Measurements from ENCODE around the gene CSF1R.
"Not testable (repeated sequence)": the region's sequence is repeated elsewhere in the genome, so short reads cannot be mapped to it uniquely, and the experiment has no call there.

GRCh38 chr5:150084754-150085153 is 1.6 kb downstream of the CSF1R start:
- TF ChIP-seq, protein P1, sequence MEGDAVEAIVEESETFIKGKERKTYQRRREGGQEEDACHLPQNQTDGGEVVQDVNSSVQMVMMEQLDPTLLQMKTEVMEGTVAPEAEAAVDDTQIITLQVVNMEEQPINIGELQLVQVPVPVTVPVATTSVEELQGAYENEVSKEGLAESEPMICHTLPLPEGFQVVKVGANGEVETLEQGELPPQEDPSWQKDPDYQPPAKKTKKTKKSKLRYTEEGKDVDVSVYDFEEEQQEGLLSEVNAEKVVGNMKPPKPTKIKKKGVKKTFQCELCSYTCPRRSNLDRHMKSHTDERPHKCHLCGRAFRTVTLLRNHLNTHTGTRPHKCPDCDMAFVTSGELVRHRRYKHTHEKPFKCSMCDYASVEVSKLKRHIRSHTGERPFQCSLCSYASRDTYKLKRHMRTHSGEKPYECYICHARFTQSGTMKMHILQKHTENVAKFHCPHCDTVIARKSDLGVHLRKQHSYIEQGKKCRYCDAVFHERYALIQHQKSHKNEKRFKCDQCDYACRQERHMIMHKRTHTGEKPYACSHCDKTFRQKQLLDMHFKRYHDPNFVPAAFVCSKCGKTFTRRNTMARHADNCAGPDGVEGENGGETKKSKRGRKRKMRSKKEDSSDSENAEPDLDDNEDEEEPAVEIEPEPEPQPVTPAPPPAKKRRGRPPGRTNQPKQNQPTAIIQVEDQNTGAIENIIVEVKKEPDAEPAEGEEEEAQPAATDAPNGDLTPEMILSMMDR (conservative IDR thresholded peaks at IDR 0.05; ENCODE audit: low read depth, low read length): not testable (repeated sequence)
- TF ChIP-seq USF2 (IDR thresholded peaks at IDR 0.05; ENCODE audit: low read depth, low read length); POLR2A (IDR thresholded peaks at IDR 0.05; ENCODE audit: low read depth, low read length); CEBPB (IDR thresholded peaks at IDR 0.05; ENCODE audit: low read depth, low read length); CHD1 (IDR thresholded peaks at IDR 0.05; ENCODE audit: low read depth, low read length); RFX5 (IDR thresholded peaks at IDR 0.05; ENCODE audit: low read depth, low read length); RAD21 (IDR thresholded peaks at IDR 0.05; ENCODE audit: low read length); MAZ (IDR thresholded peaks at IDR 0.05; ENCODE audit: borderline replicate concordance, low read depth, low read length); MAFK (IDR thresholded peaks at IDR 0.05; ENCODE audit: low read depth, low read length); FOS (IDR thresholded peaks at IDR 0.05; ENCODE audit: low read depth, low read length); RCOR1 (IDR thresholded peaks at IDR 0.05; ENCODE audit: insufficient replicate concordance, low read length); NFE2L2 (IDR thresholded peaks at IDR 0.05; ENCODE audit: low read depth, low read length); ELK1 (IDR thresholded peaks at IDR 0.05; ENCODE audit: borderline replicate concordance, low read depth, low read length): not testable (repeated sequence)
